K562 treated with DMSO at 1 percent for 12 hours (cell line): Measurements from ENCODE around the gene DLX4. TPM values are rescaled to one million over a fixed set of nuclear protein-coding genes. Genes with fewer than 3 reads are reported as not detected.

Experiments used
- total RNA-seq: library from RNA; unstranded; fragments of 300-600 nt; gene quantifications from 2 replicates; pipeline ENCODE4 v1.2.3, GENCODE V29; 2022; ENCODE audit not compliant: insufficient read depth

Gene DLX4, protein sequence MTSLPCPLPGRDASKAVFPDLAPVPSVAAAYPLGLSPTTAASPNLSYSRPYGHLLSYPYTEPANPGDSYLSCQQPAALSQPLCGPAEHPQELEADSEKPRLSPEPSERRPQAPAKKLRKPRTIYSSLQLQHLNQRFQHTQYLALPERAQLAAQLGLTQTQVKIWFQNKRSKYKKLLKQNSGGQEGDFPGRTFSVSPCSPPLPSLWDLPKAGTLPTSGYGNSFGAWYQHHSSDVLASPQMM
- 3.5 and 8.7 TPM in 2 replicates for total RNA-seq

GRCh38 chr17:49969134-49969759 is at the start of gene DLX4:
Gene DLX4, plus strand, starts transcription at chr17:49969190. Its CDS starts 279 bp downstream, at chr17:49969469.

DNA sequence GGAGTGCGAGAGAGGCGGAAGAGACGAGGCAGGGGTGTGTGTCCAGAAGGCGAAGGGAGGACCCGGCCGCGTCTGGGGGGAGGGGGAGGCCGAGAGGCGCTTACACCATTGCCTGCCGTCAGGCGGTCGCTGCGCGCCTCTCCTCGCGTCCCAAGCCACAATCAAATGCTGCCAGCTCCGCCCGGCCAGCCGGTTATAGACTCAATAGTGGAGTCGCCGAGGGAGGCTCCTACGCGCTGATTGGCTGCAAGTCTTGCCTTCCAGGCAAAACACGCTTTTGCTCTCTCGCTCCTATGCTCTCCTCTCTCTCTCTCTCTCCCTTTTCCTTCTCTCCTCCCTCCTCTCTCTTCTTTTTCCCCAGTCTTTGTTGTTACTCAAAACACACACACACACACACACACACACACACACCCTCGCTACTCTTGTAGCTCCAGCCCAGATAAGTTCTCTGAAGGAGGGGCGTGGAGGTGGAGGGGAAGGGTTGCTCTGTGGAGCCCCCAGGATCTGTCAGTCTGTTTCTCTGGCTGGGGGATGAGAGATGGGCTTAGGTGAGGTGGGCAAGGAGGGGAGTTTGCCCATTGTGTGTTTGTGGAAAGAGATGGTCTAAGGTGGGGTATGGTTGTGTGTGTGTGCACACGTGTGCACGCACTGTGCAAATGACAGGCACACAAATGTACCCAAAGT is 26.2 kb downstream of the DLX4 start, which contains the start of gene DLX3:
DLX3 (minus strand) TSS at position 170 of the 684 bp plus-strand sequence. CDS start 226 bp downstream, outside the sequence.

Other genes with a start within 250 kb of the DLX4 start
- gene FAM117A, start 205.1 kb upstream of the DLX4 start, total RNA-seq: 63.6 and 95.3 TPM in 2 replicates
- gene KAT7, start 180.5 kb upstream of the DLX4 start, total RNA-seq: 11.0 and 27.1 TPM in 2 replicates
- gene TAC4, start 121.1 kb upstream of the DLX4 start, total RNA-seq: not detected in 2 replicates
- gene DLX3, start 26.0 kb downstream of the DLX4 start, total RNA-seq: not detected in 2 replicates
- 1.1 and 1.4 TPM in 2 replicates for gene ITGA3, start 86.9 kb downstream of the DLX4 start, total RNA-seq
- gene PDK2, start 126.2 kb downstream of the DLX4 start, total RNA-seq: 1.1 and 2.3 TPM in 2 replicates
- not detected in 2 replicates for gene SAMD14, start 161.0 kb downstream of the DLX4 start, total RNA-seq
- gene PPP1R9B, start 181.5 kb downstream of the DLX4 start, total RNA-seq: 19.1 and 31.3 TPM in 2 replicates
- not detected in 2 replicates for gene SGCA, start 196.8 kb downstream of the DLX4 start, total RNA-seq
- gene COL1A1, start 232.4 kb downstream of the DLX4 start, total RNA-seq: 0.28 and 2.6 TPM in 2 replicates